NCI-H460 (cell line): Measurements from ENCODE around the gene SYT14. TPM values are rescaled to one million over a fixed set of nuclear protein-coding genes. Genes with fewer than 3 reads are reported as not detected.
A peak's percentile ranks its signal among the peaks of the same experiment; 100 is the strongest.
"Not testable (repeated sequence)": the region's sequence is repeated elsewhere in the genome, so short reads cannot be mapped to it uniquely, and the experiment has no call there.

Source experiments
- DNase-seq: peaks from one replicate; pipeline ENCODE4 v3.0.0-alpha.2; 2016; ENCODE audit warnings: low read depth; ENCODE audit errors: extremely low read depth
- total RNA-seq: library from RNA; depleted of rRNA; stranded (reverse); fragments of >200 nt; shearing (Covaris generic); gene quantifications from 2 replicates; pipeline ENCODE4 v1.2.3, GENCODE V29; 2014

Gene SYT14
- total RNA-seq, 1 experiment from 2014 or later = under 0.01 TPM

DNA sequence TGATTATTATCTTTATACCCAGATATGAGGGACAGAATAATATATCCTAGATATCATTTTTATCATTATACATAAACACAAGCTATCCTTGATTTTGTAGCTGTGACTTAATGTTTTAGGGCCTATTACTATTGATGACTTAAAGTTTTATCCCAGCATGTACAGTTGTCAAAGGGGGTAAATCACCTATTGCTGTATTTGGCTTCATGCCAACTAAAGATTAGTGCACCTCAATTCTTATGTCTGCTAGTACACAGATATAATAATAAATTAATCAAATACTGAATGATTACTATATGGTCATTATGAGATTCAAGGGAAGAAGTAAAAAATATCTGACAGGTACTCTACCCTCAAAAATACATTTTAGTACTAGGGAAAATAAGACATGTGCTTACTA lies 84.0 kb downstream of the SYT14 start:
- DNase-seq = no peak

DNA sequence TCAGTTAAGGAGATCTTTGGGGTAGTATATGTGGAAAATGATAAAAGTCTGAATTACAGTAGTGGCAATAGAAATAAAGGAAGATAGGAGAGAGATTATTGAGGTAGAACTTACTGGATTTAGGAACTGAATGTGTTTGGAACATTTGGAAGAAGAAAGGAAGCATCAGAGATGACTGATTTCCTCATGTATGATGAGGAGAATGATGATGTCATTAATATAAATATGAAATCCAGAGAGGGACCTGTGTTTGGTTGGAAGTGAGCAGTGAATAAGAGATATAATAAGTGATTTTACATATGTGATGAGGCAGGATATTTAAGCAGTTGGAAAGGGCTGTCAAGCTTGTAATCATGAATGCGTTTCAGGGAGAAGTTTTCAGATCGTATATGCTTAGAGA lies 86.3 kb downstream of the SYT14 start:
- no peak for DNase-seq

DNA sequence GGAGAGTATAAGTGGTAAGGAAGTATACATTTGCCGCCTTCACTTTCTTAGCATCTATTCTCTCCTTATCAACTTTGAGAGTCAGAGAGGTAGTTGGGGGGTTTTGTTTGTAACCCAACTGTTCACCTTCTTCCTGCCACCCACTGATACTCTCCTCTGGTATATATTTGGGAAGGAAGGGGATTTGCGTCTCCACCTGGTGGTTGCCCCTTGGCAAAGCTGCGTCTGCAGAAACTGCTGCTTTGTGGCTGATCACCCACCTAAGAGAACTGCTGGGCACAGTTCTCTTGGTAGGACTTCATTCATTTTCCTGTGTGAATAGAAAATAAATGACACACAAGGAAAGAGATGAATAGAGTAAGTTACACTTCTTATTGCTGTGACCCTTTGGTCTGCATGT lies 87.0 kb downstream of the SYT14 start:
- DNase-seq = no peak

DNA sequence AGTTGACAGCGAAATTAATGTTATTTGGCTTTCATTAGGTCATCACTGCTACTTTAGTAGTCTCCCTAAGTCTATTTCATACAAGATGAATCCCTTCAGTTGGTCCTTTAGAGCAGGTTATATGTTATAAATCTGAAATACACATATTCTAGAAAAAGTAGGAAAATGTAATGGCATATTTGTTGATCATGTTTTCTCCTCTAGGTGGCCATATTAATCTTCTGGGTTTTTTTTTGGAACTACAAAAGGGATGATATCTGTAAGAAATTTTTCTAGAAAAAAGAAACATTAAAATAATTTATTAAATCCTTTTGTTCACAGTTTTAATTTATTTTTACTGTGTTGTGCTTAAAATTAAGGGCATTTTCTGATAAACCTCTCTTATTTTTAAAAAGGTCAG lies 87.9 kb downstream of the SYT14 start:
- DNase-seq = no peak

DNA sequence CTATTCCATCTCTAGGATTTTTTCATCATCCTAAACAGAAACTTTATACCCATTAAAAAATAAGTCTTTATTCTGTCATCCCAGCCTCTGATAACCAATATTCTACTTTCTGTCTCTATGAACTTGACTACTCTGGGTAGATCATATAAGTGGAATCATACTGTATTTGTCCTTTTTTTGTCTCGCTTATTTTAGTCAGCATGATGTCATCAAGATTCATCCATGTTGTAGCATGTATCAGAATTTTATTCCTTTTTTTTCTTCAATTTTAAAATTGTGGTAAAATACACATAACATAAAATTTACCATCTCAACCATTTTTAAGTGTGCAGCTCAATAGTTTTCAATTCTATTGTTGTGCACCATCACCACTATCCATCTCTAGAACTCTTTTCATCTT lies 90.0 kb downstream of the SYT14 start:
- no peak for DNase-seq

DNA sequence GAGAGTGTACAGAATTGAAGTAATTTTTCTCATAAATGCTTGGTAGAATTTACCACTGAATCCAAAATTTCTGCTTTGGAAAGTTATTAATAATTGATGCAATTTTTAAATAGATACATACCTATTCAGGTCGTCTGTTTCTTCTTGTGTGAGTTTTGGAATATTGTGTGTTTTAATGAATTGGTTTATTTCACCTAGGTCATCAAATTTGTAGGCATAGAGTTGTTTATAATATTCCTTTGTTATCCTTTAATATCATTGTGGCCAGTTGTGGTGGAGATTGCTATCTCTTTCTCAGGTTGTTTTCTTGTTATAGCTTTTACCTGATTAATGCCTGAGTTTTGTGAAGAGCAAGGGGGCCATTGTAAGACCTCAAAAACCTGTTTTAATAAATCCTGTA lies 93.5 kb downstream of the SYT14 start:
- DNase-seq = no peak

DNA sequence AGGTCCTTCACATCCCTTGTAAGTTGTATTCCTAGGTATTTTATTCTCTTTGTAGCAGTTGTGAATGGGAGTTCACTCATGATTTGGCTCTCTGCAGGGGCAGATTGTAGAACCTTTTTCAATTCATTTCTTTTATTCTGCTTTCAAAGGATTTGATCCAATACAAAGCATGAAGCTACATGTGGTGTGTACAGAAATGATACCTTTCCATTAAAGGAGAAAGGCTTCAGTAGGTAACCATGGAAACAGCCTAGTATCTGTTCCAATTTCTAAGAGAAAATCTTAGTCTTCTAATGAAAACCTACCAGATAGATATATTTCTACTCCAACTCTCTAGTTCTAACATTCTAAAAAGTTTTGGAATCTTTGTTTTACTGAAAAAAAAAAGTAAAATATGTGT lies 105.0 kb downstream of the SYT14 start:
- DNase-seq = no peak

DNA sequence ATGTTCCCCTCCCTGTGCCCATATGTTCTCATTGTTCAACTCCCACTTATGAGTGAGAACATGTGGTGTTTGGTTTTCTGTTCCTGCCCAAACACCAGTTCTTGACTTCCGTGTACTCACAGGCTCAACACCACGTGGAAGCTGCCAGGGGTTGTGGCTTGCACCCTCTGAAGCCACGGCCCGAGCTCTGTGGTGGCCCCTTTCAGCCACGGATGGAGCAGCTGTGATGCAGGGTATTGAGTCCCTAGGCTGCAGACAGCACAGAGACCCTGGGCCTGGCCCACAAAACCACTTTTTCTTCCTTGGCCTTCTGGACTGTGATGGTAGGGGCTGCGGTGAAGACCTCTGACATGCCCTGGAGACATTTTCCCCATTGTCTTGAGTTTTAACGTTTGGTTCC lies 111.6 kb downstream of the SYT14 start:
- DNase-seq = no peak

DNA sequence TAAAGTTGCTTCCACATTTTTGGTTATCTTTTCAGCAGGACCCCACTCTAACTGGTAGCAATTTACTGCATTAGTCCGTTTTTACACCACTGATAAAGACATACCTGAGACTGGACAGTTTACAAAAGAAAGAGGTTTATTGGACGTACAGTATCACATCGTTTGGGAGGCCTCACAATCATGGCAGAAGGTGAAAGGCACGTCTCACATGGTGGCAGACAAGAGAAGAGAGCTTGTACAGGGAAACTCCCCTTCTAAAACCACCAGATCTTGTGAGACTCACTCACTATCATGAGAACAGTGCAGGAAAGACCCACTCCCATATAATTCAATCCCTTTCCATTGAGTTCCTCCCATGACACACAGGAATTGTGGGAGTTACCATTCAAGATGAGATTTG lies 112.5 kb downstream of the SYT14 start:
- not testable (repeated sequence) for DNase-seq

DNA sequence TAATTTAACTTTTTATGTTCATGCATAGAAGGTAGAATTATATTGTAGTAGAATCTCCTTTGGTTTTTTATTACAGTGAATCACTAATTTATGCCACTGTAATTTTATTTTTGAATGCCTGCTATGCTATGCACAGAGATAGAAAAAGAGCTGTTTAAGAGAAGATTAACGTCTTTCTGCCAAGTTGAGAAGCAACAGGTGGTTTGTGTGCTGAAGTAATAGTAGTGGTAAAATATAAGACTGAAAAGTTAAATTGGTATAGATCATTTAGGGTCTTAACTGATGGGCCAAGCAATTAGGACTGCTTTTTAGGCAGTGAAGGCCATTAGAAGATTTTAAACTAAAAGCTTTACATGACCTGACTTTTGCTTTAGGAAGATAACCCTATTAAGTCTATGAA lies 115.1 kb downstream of the SYT14 start:
- DNase-seq = no peak

DNA sequence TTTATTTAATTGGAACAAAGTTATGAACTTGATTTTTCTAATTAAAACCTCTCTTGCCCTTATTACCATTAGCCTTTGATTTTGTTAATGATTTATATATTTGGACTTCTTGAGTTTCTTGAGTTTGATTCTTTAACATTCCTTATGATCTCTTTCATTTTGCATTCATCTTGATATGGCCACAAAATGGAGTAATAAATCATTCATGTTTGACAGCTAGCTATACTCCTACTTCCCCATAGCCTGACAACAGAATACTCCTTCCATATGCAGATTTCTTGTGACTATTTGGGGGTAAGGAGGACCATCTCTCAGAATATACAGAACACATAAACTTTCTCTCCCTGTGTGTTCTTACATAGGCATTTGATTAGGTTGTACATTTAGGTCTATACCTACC lies 119.6 kb downstream of the SYT14 start:
- DNase-seq = no peak

DNA sequence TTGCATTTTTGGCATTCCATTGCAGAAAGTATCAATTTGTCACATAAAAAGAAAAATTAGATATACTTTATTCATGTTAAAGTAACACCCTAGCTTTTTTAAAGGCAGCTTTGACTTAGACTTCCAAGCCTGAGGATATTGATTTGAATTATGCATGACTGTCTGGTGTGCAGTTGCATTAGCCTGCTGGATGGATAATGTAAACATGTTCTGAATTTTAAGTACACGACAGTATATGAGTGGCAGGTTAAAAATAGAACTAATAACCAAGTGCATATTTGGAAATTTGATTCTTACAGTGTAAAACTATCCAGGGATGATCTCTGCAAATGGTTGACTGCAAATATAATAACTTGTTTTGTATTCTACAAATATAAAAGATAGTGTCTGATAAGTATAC lies 124.0 kb downstream of the SYT14 start:
- no peak for DNase-seq

DNA sequence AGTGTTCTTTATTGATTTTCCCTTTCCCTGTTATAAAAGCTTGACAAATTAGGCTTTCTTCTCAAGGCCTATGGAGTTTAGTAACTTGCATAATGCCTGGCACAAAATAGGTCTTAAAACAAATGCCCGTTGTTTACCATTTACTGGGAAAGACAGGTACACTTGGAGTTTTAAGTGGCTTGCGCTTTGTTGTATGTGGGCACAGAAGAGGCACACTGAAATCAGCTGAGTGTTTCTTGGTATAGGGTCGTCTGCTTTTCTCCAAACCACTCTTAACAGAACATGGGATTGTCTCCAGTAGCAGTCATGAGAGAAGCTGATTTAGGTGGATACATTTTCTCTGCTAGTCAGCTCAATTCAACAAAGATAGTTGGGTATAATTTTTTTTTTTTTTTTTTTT lies 132.5 kb downstream of the SYT14 start:
- no peak for DNase-seq

DNA sequence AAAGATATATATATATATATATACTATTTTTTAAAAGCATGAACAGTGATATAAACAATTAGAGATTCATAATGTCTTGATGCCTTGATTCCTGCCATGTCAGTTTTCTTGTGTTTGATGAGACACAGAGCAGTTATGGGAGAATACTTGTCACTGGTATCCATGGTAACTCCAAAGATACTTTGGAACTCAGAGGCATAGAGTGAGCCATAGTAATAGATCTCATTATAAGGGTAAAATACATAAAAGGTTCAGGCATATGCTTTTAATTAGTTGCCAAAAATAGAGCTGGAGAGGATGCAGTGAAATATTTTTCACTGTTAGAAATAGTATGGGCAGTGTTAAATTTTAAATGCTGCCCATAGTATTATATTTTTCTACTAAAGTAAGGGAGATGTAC lies 134.1 kb downstream of the SYT14 start:
- DNase-seq = no peak

DNA sequence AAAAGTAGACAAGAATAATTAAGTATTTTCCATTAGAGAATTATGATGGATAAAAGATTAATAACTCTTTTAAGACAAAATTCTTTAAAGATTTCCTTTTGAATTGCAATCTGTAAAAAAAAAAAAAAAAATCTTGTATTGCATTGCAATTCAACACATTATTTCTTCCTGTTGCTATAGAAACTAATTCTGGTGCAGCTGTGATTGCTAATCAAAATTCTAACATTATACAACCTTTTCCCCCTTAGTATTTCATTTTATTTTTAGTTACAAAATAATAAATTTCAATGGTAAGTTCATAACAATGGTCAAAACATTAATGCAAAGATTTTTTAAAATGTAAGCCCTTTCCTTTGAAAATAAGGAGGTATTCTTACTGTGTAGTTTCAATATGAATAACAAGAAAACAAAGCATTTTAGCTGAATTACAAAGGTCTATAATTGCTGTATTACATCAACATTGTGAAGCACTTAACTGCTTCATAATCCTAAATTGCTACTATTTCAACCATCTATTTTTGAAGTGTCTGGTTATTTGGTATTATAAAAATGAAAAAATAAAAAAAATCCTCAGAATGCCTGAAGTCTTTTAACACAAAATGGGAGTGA lies 135.0 kb downstream of the SYT14 start:
- DNase-seq = no peak

DNA sequence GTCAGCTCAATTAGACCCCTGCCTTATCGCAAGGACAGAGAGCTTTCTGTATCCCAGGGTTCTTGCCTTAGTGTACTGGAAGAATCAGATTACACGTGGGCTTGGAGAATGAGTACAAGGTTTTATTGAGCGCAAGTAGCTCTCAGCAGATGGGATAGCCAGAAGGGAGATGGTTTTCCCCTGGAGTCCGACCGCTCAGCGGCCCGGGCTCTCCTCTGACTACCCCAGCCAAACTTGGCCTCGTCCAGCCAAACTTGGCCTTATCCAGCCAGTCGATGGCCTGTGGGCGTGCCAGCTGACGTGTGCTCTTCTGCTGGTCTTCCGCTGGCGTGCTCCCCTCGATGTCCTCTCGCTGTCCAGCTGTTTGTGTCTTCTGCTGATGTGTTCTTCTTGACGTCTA lies 136.9 kb downstream of the SYT14 start:
- DNase-seq = no peak

DNA sequence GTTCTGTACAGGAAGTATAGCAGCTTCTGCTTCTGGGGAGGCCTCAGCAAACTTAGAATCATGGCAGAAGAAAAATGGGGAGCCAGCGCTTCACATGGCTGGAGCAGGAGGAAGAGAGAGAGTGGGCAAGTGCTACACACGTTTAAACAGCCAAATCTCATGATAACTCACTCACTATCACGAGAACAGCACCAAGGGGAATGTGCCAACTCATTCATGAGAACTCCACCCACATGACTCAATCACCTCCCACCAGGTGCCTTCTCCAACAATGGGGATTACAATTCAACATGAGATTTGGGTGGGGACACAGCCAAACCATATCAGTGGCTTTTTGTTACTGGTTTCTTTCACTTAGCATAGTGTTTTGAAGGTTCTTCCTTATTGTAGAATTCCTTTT lies 138.6 kb downstream of the SYT14 start:
- DNase-seq = no peak

DNA sequence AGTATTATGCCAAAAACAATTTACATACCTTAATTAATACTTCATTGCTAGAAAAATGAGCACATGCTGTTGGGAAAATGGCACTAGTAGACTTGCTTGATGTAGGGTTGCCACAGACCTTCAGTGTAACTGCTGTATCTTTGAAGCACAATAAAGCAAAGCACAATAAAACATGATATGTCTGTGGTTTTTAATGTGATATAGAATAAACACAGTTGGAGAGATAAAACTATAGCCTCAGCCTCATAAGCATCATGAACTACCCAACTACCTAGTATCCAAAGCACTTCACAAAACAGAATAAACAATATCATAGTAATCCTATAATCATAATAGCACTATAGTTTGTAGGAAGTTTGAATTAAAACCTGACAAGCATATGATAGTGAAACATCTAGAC lies 143.5 kb downstream of the SYT14 start:
- no peak for DNase-seq

DNA sequence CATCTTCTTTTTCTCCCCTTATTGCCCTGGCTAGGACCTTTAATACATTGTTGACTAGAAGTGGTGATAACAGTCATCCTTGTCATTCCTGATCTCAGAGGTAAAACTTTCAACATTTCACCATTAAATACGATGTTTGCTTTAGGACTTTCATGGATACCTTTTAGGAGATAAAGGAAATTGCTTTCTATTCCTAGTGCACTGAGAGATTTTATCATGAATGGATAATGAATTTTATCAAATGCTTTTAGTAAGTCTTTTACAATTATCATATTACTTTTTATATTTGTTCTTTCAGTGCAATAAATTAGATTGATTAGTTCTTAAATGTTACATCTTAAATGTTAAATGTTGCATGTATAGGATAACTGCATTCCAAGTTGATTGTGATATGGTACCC lies 147.3 kb downstream of the SYT14 start:
- DNase-seq = no peak

DNA sequence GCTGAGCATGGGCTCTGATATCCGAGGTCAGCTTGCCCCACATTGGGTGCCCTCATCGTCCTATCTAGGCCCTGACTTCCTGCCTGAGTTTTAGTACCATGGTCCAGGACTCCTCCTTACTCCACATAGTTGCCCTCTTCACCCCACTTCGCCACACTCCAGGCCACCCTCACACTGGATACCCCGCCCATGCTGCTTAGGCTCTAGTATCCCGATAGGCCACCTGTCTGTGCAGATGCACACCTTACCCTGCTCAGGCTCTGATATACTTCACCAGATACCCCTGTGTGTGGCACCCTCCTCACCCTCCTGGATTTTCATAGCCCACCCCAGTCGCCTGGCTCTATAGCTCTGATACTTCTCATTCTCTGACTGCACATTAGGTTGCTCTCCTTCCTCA lies 149.0 kb downstream of the SYT14 start:
- no peak for DNase-seq

DNA sequence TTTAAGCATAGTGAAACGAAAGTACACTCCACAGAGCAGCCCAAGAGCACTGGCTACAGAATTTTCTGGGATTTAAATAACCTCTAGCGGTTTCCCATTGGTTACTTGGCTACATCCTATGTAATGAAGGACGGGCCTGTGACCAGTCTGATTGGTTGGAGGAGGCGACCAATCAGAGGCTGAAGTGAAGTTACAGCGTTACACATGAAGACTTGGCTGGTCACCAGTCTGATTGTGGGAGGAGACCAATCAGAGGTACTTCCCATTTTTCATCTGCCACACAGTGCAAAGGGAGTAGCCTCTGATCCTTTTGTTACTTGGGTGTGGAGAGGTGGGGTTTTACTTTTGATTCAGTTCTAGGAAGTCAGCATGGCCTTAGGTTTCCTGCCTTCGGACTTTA lies 151.8 kb downstream of the SYT14 start:
- peak; percentile 18 for DNase-seq

DNA sequence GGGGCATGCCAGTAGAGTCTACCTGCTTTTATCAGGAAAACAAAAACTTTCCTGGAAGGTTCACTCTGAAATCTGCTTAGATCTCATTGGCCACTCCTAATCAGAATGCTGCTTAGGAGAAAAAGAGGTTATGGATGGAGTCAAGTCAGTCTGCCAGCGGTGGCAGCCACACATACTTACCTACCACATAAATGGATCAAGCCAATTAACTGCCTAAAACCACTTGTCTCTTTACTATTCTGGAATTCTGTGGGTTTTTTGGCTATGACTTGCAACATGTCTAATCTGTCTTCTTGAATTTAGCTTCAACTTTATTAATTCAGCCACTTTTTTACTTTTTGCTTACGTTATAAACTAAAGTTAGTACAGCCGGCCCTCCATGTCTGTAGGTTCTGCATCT lies 154.3 kb downstream of the SYT14 start:
- DNase-seq = no peak

DNA sequence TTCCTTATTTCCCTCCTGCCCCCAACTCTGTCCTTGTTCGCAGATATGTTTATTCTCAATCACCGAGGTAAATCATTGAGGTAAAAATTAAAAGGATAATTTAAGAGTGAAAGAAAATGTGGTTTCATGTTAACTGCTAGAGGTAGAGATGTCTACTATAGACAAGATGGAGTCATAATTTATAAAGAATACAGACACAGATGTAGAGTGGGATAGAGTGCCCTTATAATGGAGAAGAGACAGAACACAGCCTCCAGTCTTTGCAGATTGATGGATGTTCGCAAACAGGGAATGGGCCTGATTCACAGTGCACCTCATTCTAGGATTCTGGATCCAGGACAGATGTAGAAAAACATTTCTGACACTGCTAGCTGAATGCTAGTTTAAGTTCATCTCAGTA lies 155.4 kb downstream of the SYT14 start:
- no peak for DNase-seq

DNA sequence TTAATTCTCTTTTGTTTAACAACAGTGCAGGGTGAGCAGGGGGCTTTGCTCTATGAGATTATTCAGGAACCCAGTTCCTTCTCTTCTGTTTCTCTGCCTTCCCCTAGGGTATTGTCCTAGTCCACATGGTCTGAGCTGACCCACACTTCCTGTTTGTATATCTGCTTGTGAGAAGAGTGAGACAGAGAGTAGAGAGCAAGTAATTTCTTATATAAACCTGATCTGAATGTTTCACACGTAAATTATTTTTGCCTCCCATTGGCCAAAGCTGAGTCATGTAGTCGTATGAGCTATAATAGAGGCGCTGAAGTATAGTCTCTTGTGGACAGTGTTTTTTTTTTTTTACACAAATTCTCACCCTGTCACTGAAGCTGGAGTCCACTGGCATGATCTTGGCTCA lies 160.3 kb downstream of the SYT14 start:
- no peak for DNase-seq
